Measurements from ENCODE around the gene IVNS1ABP. TPM values are rescaled to one million over a fixed set of nuclear protein-coding genes. Genes with fewer than 3 reads are reported as not detected.

The IVNS1ABP gene
- total and polyA plus RNA-seq, 2 of the 13 experiments (the other 11 are each of a cell fraction or from before 2014, with no cell fraction given), result 49.1 to 51.7 TPM

DNA sequence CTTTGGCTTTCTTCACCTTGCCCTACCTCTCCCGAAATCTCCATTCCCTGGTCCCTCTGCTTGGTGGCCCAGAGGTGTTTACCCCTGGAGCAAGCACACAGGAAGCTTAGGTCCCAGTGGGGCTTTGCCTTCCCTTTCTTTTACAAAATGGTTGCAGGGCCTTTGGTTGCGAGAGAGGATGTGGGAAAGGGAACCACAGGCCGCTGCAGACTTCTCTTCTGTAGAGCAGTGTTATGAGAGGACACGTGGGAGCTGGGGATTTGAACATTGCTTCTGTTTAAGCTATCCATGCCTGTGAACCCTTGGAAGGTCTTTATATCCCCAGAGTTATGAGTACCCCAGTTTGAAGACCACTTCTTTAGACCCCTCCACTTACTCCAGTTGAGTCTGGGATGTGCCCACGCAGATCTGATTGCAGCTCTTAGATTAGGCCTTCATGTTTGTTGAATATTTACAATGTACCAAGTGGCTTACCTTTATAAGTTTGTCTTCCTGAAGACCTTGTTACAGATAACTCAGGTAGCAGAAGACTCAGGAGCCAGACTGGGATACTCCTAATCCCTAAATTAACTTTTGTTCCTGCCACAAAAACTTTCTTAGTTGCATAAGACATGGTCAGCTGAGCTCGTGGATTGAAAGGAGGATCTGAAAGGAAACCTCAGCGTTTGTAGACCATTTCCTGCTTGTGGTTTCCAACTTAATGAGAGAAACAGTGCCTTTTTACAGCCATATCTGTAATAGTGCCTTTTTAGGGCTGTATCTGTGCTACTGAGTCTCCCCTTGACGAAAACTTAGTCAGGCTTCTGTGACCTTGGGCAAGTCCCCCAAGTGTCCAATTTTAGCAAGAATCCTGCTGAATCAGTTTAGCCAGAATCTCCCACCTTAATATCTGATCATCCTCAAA is 21.9 kb upstream of the IVNS1ABP start:
- H3K9ac ChIP-seq (ENCODE audit: insufficient read depth, low read depth, low read length), result no peak overlapping the region
- H4K20me1 ChIP-seq (ENCODE audit: insufficient read depth, low read length), result no peaks in the 10 kb centered on the region
- ChIA-PET CTCF (ENCODE audit: low intra/inter-chr PET ratio, low total read pairs) (no interaction called here), POLR2A (no interaction called here)
- H3K27ac ChIP-seq (ENCODE audit: extremely low read length, insufficient read depth, low read length), result no peak overlapping the region
- in situ Hi-C loops (cut with HindIII; ENCODE audit: extremely low pct_ligation_motif_present, low pct_unique_long_range_greater_than_20kb), result no loop called here
- H2AFZ ChIP-seq (ENCODE audit: low read length), result no peak overlapping the region
- H3K36me3 ChIP-seq (replicated peaks in 1 of 2; ENCODE audit: control insufficient read depth in 1 of 2, insufficient read depth in 2 of 2, low read length in 2 of 2), result no peaks in the 10 kb centered on the region
- intact Hi-C loops (cut with micrococcal nuclease; ENCODE audit: unreplicated experiment), result no loop called here
- no peak for ATAC-seq
- H3K79me2 ChIP-seq (ENCODE audit: insufficient read depth, low read length), result no peaks in the 10 kb centered on the region
- no peak for FAIRE-seq
- no peak overlapping the region for H3K4me2 ChIP-seq (ENCODE audit: low read depth, low read length)
- peaks cover 27% of the 10 kb centered on the region for H3K4me1 ChIP-seq (ENCODE audit: insufficient read depth, low read length)
- H3K4me3 ChIP-seq (replicated peaks in 1 of 3; ENCODE audit: insufficient read depth in 1 of 3, low read depth in 2 of 3, low read length in 3 of 3), result no peak overlapping the region
- H3K27me3 ChIP-seq (ENCODE audit: control insufficient read depth in 1 of 2, insufficient read depth in 2 of 2, low read length in 2 of 2), result no peaks in the 10 kb centered on the region
- BruUV-seq (replicated peaks), result no TSS peak
- 88% methylated on average over 6 of the region's 8 CpGs for WGBS (ENCODE audit: low lambda C conversion rate)
- H3K9me3 ChIP-seq (ENCODE audit: low read length), result no peaks in the 10 kb centered on the region
- no peak for TF ChIP-seq ZNF124 (CRISPR knock-in tag; IDR thresholded peaks at IDR 0.05)
- TF ChIP-seq, protein P1, sequence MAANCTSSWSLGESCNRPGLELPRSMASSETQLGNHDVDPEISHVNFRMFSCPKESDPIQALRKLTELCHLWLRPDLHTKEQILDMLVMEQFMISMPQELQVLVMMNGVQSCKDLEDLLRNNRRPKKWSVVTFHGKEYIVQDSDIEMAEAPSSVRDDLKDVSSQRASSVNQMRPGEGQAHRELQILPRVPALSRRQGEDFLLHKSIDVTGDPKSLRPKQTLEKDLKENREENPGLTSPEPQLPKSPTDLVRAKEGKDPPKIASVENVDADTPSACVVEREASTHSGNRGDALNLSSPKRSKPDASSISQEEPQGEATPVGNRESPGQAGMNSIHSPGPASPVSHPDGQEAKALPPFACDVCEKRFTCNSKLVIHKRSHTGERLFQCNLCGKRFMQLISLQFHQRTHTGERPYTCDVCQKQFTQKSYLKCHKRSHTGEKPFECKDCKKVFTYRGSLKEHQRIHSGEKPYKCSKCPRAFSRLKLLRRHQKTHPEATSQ (CRISPR knock-in tag; IDR thresholded peaks at IDR 0.05; ENCODE audit: borderline replicate concordance), result no peak
- no peak for TF ChIP-seq BHLHE40 (IDR thresholded peaks at IDR 0.05; ENCODE audit: low read length)
- no peak for TF ChIP-seq MTF1 (CRISPR knock-in tag; IDR thresholded peaks at IDR 0.05)
- TF ChIP-seq, protein P2, sequence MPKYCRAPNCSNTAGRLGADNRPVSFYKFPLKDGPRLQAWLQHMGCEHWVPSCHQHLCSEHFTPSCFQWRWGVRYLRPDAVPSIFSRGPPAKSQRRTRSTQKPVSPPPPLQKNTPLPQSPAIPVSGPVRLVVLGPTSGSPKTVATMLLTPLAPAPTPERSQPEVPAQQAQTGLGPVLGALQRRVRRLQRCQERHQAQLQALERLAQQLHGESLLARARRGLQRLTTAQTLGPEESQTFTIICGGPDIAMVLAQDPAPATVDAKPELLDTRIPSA (CRISPR knock-in tag; IDR thresholded peaks at IDR 0.05; ENCODE audit: borderline replicate concordance), result no peak
- TF ChIP-seq ZNF761 (CRISPR knock-in tag; conservative IDR thresholded peaks at IDR 0.05), result no peak
- no peak for TF ChIP-seq ELK4 (CRISPR knock-in tag; IDR thresholded peaks at IDR 0.05; ENCODE audit: borderline replicate concordance)
- TF ChIP-seq ZNF414 (CRISPR knock-in tag; IDR thresholded peaks at IDR 0.05), result no peak
- TF ChIP-seq ZNF768 (CRISPR knock-in tag; IDR thresholded peaks at IDR 0.05), result no peak
- no peak for TF ChIP-seq NR2F1 (CRISPR knock-in tag; IDR thresholded peaks at IDR 0.05)
- TF ChIP-seq, protein P3, sequence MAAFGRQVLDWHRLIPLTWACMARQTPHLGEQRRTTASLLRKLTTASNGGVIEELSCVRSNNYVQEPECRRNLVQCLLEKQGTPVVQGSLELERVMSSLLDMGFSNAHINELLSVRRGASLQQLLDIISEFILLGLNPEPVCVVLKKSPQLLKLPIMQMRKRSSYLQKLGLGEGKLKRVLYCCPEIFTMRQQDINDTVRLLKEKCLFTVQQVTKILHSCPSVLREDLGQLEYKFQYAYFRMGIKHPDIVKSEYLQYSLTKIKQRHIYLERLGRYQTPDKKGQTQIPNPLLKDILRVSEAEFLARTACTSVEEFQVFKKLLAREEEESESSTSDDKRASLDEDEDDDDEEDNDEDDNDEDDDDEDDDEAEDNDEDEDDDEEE (CRISPR knock-in tag; IDR thresholded peaks at IDR 0.05), result no peak
- no peak for TF ChIP-seq ZNF451 (CRISPR knock-in tag; IDR thresholded peaks at IDR 0.05)
- no peak for TF ChIP-seq TERF1 (CRISPR knock-in tag; IDR thresholded peaks at IDR 0.05)
- no peak for TF ChIP-seq ZNF234 (CRISPR knock-in tag; conservative IDR thresholded peaks at IDR 0.05)
- TF ChIP-seq, protein P4, sequence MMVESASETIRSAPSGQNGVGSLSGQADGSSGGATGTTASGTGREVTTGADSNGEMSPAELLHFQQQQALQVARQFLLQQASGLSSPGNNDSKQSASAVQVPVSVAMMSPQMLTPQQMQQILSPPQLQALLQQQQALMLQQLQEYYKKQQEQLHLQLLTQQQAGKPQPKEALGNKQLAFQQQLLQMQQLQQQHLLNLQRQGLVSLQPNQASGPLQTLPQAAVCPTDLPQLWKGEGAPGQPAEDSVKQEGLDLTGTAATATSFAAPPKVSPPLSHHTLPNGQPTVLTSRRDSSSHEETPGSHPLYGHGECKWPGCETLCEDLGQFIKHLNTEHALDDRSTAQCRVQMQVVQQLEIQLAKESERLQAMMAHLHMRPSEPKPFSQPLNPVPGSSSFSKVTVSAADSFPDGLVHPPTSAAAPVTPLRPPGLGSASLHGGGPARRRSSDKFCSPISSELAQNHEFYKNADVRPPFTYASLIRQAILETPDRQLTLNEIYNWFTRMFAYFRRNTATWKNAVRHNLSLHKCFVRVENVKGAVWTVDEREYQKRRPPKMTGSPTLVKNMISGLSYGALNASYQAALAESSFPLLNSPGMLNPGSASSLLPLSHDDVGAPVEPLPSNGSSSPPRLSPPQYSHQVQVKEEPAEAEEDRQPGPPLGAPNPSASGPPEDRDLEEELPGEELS (CRISPR knock-in tag; IDR thresholded peaks at IDR 0.05), result no peak
- no peak for DNase-seq (ENCODE audit: low spot score)

Measured in HepG2 (cell line).